ENCODE results near the gene CRISPLD2.

Gene CRISPLD2

GRCh38 chr16:84896847-84897246 is 77.1 kb downstream of the CRISPLD2 start:
- Histone ChIP-seq H2AK5ac (ENCODE audit: low read depth, low read length) (no peak overlapping the region), H2BK12ac (ENCODE audit: low read length) (no peak overlapping the region), H3K36me3 (replicated peaks in 1 of 2; ENCODE audit: control insufficient read depth in 2 of 2, insufficient read depth in 2 of 2, low read length in 2 of 2) (no peaks in the 10 kb centered on the region), H3K9ac (ENCODE audit: low read depth, low read length, poor library complexity) (no peak overlapping the region), H3K9me3 (replicated peaks in 1 of 2; ENCODE audit: control insufficient read depth in 2 of 2, insufficient read depth in 1 of 2, low read depth in 1 of 2, low read length in 2 of 2) (peaks cover 0 to 2% of the 10 kb centered on the region in 2 donors), H2BK5ac (ENCODE audit: low read length) (no peak overlapping the region), H3K4me3 (ENCODE audit: low read length in 2 of 2) (no peak overlapping the region), H3K4ac (ENCODE audit: low read length) (no peak overlapping the region), H4K91ac (ENCODE audit: low read depth, low read length, poor library complexity) (no peak overlapping the region), H3K4me1 (ENCODE audit: control insufficient read depth in 2 of 2, insufficient read depth in 1 of 2, low read depth in 1 of 2, low read length in 2 of 2) (peaks cover 0 to 2% of the 10 kb centered on the region in 2 donors), H2AFZ (ENCODE audit: low read length) (no peak overlapping the region), H3K27me3 (ENCODE audit: control insufficient read depth in 3 of 3, insufficient read depth in 3 of 3, low read depth in 1 of 3, low read length in 3 of 3) (peaks cover 0 to 6% (median 0%) of the 10 kb centered on the region in 3 experiments), H3K23ac (ENCODE audit: low read depth, low read length, poor library complexity) (no peak overlapping the region), H3K27ac (replicated peaks; ENCODE audit: low read length) (no peak overlapping the region), H2BK120ac (ENCODE audit: low read depth, low read length) (no peak overlapping the region), H3K4me2 (ENCODE audit: insufficient read depth, low read length, poor library complexity, severe bottlenecking) (no peak overlapping the region), H3K18ac (ENCODE audit: low read length) (no peak overlapping the region), H3K79me1 (ENCODE audit: low read depth, low read length) (no peaks in the 10 kb centered on the region), H3K14ac (ENCODE audit: low read length) (no peak overlapping the region), H4K8ac (ENCODE audit: low read depth, low read length) (no peak overlapping the region), H2BK15ac (ENCODE audit: low read length) (no peak overlapping the region)
- no CpG with 5 or more reads among the region's 9 CpGs for WGBS, 2 donors (ENCODE audit: extremely low coverage in 2 of 2, insufficient read length in 2 of 2, insufficient replicate concordance in 1 of 2)
- no peak for DNase-seq (ENCODE audit: low spot score)

- Histone ChIP-seq H2BK15ac (ENCODE audit: low read length) (no peak overlapping the region), H2AFZ (ENCODE audit: low read length) (no peak overlapping the region), H3K4me1 (ENCODE audit: control insufficient read depth in 2 of 2, insufficient read depth in 1 of 2, low read depth in 1 of 2, low read length in 2 of 2) (no peaks in the 10 kb centered on the region), H2BK120ac (ENCODE audit: low read depth, low read length) (no peak overlapping the region), H4K8ac (ENCODE audit: low read depth, low read length) (no peak overlapping the region), H3K4ac (ENCODE audit: low read length) (no peak overlapping the region), H3K9me3 (replicated peaks in 1 of 2; ENCODE audit: control insufficient read depth in 2 of 2, insufficient read depth in 1 of 2, low read depth in 1 of 2, low read length in 2 of 2) (peaks cover 0 to 2% of the 10 kb centered on the region in 2 donors), H3K79me1 (ENCODE audit: low read depth, low read length) (no peaks in the 10 kb centered on the region), H3K4me3 (ENCODE audit: low read length in 2 of 2) (no peak overlapping the region), H3K4me2 (ENCODE audit: insufficient read depth, low read length, poor library complexity, severe bottlenecking) (no peak overlapping the region), H2BK12ac (ENCODE audit: low read length) (no peak overlapping the region), H3K36me3 (replicated peaks in 1 of 2; ENCODE audit: control insufficient read depth in 2 of 2, insufficient read depth in 2 of 2, low read length in 2 of 2) (no peaks in the 10 kb centered on the region), H3K18ac (ENCODE audit: low read length) (no peak overlapping the region), H2AK5ac (ENCODE audit: low read depth, low read length) (no peak overlapping the region), H3K23ac (ENCODE audit: low read depth, low read length, poor library complexity) (no peak overlapping the region), H3K27ac (replicated peaks; ENCODE audit: low read length) (no peak overlapping the region), H3K27me3 (ENCODE audit: control insufficient read depth in 3 of 3, insufficient read depth in 3 of 3, low read depth in 1 of 3, low read length in 3 of 3) (peaks cover 0 to 6% (median 0%) of the 10 kb centered on the region in 3 experiments), H3K9ac (ENCODE audit: low read depth, low read length, poor library complexity) (no peak overlapping the region), H2BK5ac (ENCODE audit: low read length) (no peak overlapping the region), H4K91ac (ENCODE audit: low read depth, low read length, poor library complexity) (no peak overlapping the region), H3K14ac (ENCODE audit: low read length) (no peak overlapping the region)
- DNase-seq (ENCODE audit: low spot score), result no peak
- WGBS, 2 donors (ENCODE audit: extremely low coverage in 2 of 2, insufficient read length in 2 of 2, insufficient replicate concordance in 1 of 2), result no CpG with 5 or more reads among the region's 15 CpGs
These were observed 78.2 kb downstream of the CRISPLD2 start for GRCh38 chr16:84897911-84898377.

- H3K4me3 ChIP-seq (ENCODE audit: low read length in 2 of 2), result no peak overlapping the region
- no peak overlapping the region for H3K4ac ChIP-seq (ENCODE audit: low read length)
- no peak overlapping the region for H3K9ac ChIP-seq (ENCODE audit: low read depth, low read length, poor library complexity)
- no peaks in the 10 kb centered on the region for H3K79me1 ChIP-seq (ENCODE audit: low read depth, low read length)
- H2AFZ ChIP-seq (ENCODE audit: low read length), result no peak overlapping the region
- no peak overlapping the region for H2BK5ac ChIP-seq (ENCODE audit: low read length)
- no peak overlapping the region for H2BK15ac ChIP-seq (ENCODE audit: low read length)
- no peak overlapping the region for H3K4me2 ChIP-seq (ENCODE audit: insufficient read depth, low read length, poor library complexity, severe bottlenecking)
- no peaks in the 10 kb centered on the region for H3K36me3 ChIP-seq (replicated peaks in 1 of 2; ENCODE audit: control insufficient read depth in 2 of 2, insufficient read depth in 2 of 2, low read length in 2 of 2)
- no peak overlapping the region for H3K27ac ChIP-seq (replicated peaks; ENCODE audit: low read length)
- no peak overlapping the region for H4K91ac ChIP-seq (ENCODE audit: low read depth, low read length, poor library complexity)
- H3K27me3 ChIP-seq (ENCODE audit: control insufficient read depth in 3 of 3, insufficient read depth in 3 of 3, low read depth in 1 of 3, low read length in 3 of 3), result peaks cover 0 to 6% (median 0%) of the 10 kb centered on the region in 3 experiments
- H2BK120ac ChIP-seq (ENCODE audit: low read depth, low read length), result no peak overlapping the region
- no peak overlapping the region for H4K8ac ChIP-seq (ENCODE audit: low read depth, low read length)
- WGBS, 2 donors (ENCODE audit: extremely low coverage in 2 of 2, insufficient read length in 2 of 2, insufficient replicate concordance in 1 of 2), result no CpG with 5 or more reads among the region's 2 CpGs
- H2BK12ac ChIP-seq (ENCODE audit: low read length), result no peak overlapping the region
- no peak overlapping the region for H3K14ac ChIP-seq (ENCODE audit: low read length)
- H3K23ac ChIP-seq (ENCODE audit: low read depth, low read length, poor library complexity), result no peak overlapping the region
- peaks cover 0 to 2% of the 10 kb centered on the region in 2 donors for H3K9me3 ChIP-seq (replicated peaks in 1 of 2; ENCODE audit: control insufficient read depth in 2 of 2, insufficient read depth in 1 of 2, low read depth in 1 of 2, low read length in 2 of 2)
- no peak overlapping the region for H2AK5ac ChIP-seq (ENCODE audit: low read depth, low read length)
- H3K4me1 ChIP-seq (ENCODE audit: control insufficient read depth in 2 of 2, insufficient read depth in 1 of 2, low read depth in 1 of 2, low read length in 2 of 2), result no peaks in the 10 kb centered on the region
- DNase-seq (ENCODE audit: low spot score), result no peak
- H3K18ac ChIP-seq (ENCODE audit: low read length), result peak overlapping the region; percentile 23
These were observed 78.7 kb downstream of the CRISPLD2 start for GRCh38 chr16:84898447-84898846.

GRCh38 chr16:84899414-84899813 is 79.6 kb downstream of the CRISPLD2 start:
- Histone ChIP-seq H3K9ac (ENCODE audit: low read depth, low read length, poor library complexity) (no peak overlapping the region), H3K79me1 (ENCODE audit: low read depth, low read length) (no peaks in the 10 kb centered on the region), H3K4me1 (ENCODE audit: control insufficient read depth in 2 of 2, insufficient read depth in 1 of 2, low read depth in 1 of 2, low read length in 2 of 2) (no peaks in the 10 kb centered on the region), H3K27me3 (ENCODE audit: control insufficient read depth in 3 of 3, insufficient read depth in 3 of 3, low read depth in 1 of 3, low read length in 3 of 3) (peaks cover 0 to 6% (median 0%) of the 10 kb centered on the region in 3 experiments), H3K9me3 (replicated peaks in 1 of 2; ENCODE audit: control insufficient read depth in 2 of 2, insufficient read depth in 1 of 2, low read depth in 1 of 2, low read length in 2 of 2) (no peaks in the 10 kb centered on the region), H2BK15ac (ENCODE audit: low read length) (no peak overlapping the region), H3K14ac (ENCODE audit: low read length) (no peak overlapping the region), H3K18ac (ENCODE audit: low read length) (no peak overlapping the region), H4K8ac (ENCODE audit: low read depth, low read length) (no peak overlapping the region), H2AFZ (ENCODE audit: low read length) (no peak overlapping the region), H2BK120ac (ENCODE audit: low read depth, low read length) (no peak overlapping the region), H3K36me3 (replicated peaks in 1 of 2; ENCODE audit: control insufficient read depth in 2 of 2, insufficient read depth in 2 of 2, low read length in 2 of 2) (no peaks in the 10 kb centered on the region), H4K91ac (ENCODE audit: low read depth, low read length, poor library complexity) (no peak overlapping the region), H3K27ac (replicated peaks; ENCODE audit: low read length) (no peak overlapping the region), H2BK12ac (ENCODE audit: low read length) (no peak overlapping the region), H2AK5ac (ENCODE audit: low read depth, low read length) (no peak overlapping the region), H3K4me3 (ENCODE audit: low read length in 2 of 2) (no peak overlapping the region), H3K23ac (ENCODE audit: low read depth, low read length, poor library complexity) (no peak overlapping the region), H3K4me2 (ENCODE audit: insufficient read depth, low read length, poor library complexity, severe bottlenecking) (no peak overlapping the region), H2BK5ac (ENCODE audit: low read length) (no peak overlapping the region), H3K4ac (ENCODE audit: low read length) (no peak overlapping the region)
- DNase-seq (ENCODE audit: low spot score), result no peak
- no CpG with 5 or more reads among the region's 8 CpGs for WGBS, 2 donors (ENCODE audit: extremely low coverage in 2 of 2, insufficient read length in 2 of 2, insufficient replicate concordance in 1 of 2)
